Testis (tissue), 3 donors: Measurements from ENCODE around the gene FOXQ1. TPM values are rescaled to one million over a fixed set of nuclear protein-coding genes. Genes with fewer than 3 reads are reported as not detected.

Source experiments
- DNase-seq: peaks from one replicate; pipeline ENCODE4 v3.0.0-alpha.2; 2019
- H3K27ac ChIP-seq, 2 donors: fragments of 200-600 bp; sonication (generic); one replicate each; pipeline ENCODE4 v1.5.1; 2019
- H3K27me3 ChIP-seq: fragments of 200-600 bp; sonication (generic); one replicate; pipeline ENCODE4 v1.5.1; 2019
- H3K36me3 ChIP-seq: fragments of 200-600 bp; sonication (generic); one replicate; pipeline ENCODE4 v1.5.1; 2017; ENCODE audit warnings: low read depth; ENCODE audit errors: missing control alignments
- H3K4me1 ChIP-seq: fragments of 200-600 bp; sonication (generic); one replicate; pipeline ENCODE4 v1.5.1; 2019
- H3K4me3 ChIP-seq, 2 donors: fragments of 200-600 bp; sonication (generic); one replicate each; pipeline ENCODE4 v1.5.1; 2017 to 2019
- H3K9me3 ChIP-seq: fragments of 200-600 bp; sonication (generic); one replicate; pipeline ENCODE4 v1.5.1; 2017
- POLR2A ChIP-seq: fragments of 450-650 bp; IDR thresholded peaks from one replicate; pipeline ENCODE4 v1.6.1; 2017; ENCODE audit warnings: antibody characterized with exemption, mild to moderate bottlenecking, moderate library complexity
- WGBS, 2 donors: methylation state at CpG; one replicate each; pipeline ENCODE4 v1.1.5; 2018; 5-methylcytosine and 5-hydroxymethylcytosine counted together
- intact Hi-C: fragments of 100-400 bp; cut with DNase I; formaldehyde crosslinking; loops from one replicate; pipeline ENCODE4 v1.15.1; 2023; ENCODE audit warnings: low total_unique reads
- polyA plus RNA-seq: library from polyadenylated mRNA; stranded (reverse); fragments of 350-450 nt; fragmentation: Illumina TruSeq; extraction: RNeasy Lipid Tissue Mini Kit (QIAGEN cat#74804); gene quantifications from one replicate; pipeline ENCODE4 v1.2.3, GENCODE V29; 2014; ENCODE audit warnings: low read depth, low replicate concordance; ENCODE audit not compliant: insufficient read depth
- total RNA-seq, 2 donors: library from RNA; depleted of rRNA; stranded (reverse); fragments of >200 nt; gene quantifications; one replicate each; pipeline ENCODE4 v1.2.3, GENCODE V29; 2016
- TF ChIP-seq, protein P1 (sequence below), 3 experiments: fragments of 450-650 bp in 2 of 3; fragments of 200-600 bp in 1 of 3; sonication (generic) in 1 of 3; IDR thresholded peaks; one replicate each; pipeline ENCODE4 v1.5.1; 2016 to 2019; ENCODE audit warnings: antibody characterized with exemption in 3 of 3, mild to moderate bottlenecking in 2 of 3, moderate library complexity in 1 of 3

Gene FOXQ1
- total and polyA plus RNA-seq, 3 donors from 2014 or later: 0.53 to 1.7 (median 1.7) TPM

DNA sequence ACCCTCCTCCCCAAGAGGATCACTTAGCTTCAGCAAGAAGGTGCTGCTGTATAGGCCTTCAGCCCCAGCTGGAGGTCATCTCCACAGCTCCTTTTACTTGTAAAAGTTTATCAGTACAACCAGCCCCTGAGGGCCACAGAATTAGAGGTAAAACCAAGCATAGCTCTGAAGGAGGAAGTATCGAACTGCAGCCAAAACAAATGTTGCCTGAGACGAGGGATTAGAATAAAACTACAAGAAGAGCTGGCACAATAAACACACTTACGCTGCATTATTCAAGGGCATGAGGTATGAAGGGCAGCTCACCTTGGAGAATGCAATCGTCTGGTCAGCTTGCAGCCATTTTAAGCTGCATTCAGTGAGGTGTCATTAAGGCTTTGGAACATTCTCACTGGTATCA lies 21.1 kb upstream of the FOXQ1 start:
- WGBS, 2 donors: 77 to 81% methylated on average over 4 of the region's 4 CpGs
- Histone ChIP-seq H3K9me3 (no peaks in the 10 kb centered on the region), H3K27ac (no peak overlapping the region), H3K27me3 (no peaks in the 10 kb centered on the region), H3K36me3 (no peaks in the 10 kb centered on the region), H3K4me3 (no peak overlapping the region), H3K4me1 (no peaks in the 10 kb centered on the region)
- TF ChIP-seq POLR2A: no peak
- TF ChIP-seq, protein P1, sequence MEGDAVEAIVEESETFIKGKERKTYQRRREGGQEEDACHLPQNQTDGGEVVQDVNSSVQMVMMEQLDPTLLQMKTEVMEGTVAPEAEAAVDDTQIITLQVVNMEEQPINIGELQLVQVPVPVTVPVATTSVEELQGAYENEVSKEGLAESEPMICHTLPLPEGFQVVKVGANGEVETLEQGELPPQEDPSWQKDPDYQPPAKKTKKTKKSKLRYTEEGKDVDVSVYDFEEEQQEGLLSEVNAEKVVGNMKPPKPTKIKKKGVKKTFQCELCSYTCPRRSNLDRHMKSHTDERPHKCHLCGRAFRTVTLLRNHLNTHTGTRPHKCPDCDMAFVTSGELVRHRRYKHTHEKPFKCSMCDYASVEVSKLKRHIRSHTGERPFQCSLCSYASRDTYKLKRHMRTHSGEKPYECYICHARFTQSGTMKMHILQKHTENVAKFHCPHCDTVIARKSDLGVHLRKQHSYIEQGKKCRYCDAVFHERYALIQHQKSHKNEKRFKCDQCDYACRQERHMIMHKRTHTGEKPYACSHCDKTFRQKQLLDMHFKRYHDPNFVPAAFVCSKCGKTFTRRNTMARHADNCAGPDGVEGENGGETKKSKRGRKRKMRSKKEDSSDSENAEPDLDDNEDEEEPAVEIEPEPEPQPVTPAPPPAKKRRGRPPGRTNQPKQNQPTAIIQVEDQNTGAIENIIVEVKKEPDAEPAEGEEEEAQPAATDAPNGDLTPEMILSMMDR (IDR thresholded peaks at IDR 0.05): no peak
- intact Hi-C loops: no loop called here
- DNase-seq: no peak

DNA sequence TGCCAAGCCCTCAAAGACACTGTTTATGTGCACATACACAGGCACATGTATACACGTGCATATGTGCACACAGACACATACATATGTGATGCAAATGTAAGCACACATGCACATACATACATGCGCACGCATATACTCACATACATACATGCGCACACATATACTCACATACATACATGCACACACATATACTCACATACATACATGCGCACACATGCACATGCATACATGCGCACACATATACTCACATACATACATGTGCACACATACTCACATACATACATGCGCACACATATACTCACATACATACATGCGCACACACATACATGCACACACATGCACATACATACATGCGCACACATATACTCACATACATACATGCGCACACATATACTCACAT lies 20.5 kb upstream of the FOXQ1 start:
- no peak for DNase-seq
- Histone ChIP-seq H3K9me3 (no peaks in the 10 kb centered on the region), H3K27ac (no peak overlapping the region), H3K4me3 (no peak overlapping the region), H3K4me1 (no peaks in the 10 kb centered on the region), H3K27me3 (no peaks in the 10 kb centered on the region), H3K36me3 (no peaks in the 10 kb centered on the region)
- intact Hi-C loops: no loop called here
- TF ChIP-seq POLR2A: no peak
- TF ChIP-seq, protein P1 (IDR thresholded peaks at IDR 0.05): no peak
- WGBS, 2 donors: 86 to 88% methylated on average over 10 of the region's 10 CpGs

DNA sequence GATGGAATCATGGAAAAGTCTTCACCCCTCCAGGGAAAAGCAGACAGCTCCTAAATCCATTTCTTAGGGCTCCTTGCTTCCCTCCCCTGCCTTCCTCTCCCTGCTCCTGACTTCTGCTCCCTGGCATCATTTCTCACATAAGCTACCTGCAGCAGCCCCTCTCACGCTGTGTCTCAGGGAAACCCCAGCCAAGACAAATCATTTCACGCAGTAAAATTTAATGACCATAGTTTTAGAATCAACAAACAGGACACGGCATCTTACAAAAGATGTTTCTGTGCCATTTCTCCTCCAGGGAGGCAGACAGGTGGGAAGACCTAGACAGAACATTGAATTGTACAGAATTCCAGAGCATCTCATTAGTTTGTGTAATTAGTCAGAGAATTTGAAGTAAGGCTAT lies 16.5 kb upstream of the FOXQ1 start:
- Histone ChIP-seq H3K27me3 (no peaks in the 10 kb centered on the region), H3K27ac (no peak overlapping the region), H3K4me3 (no peak overlapping the region), H3K36me3 (no peaks in the 10 kb centered on the region), H3K9me3 (no peaks in the 10 kb centered on the region), H3K4me1 (no peaks in the 10 kb centered on the region)
- TF ChIP-seq POLR2A: no peak
- TF ChIP-seq, protein P1 (IDR thresholded peaks at IDR 0.05): no peak
- 82 to 85% methylated on average over 3 of the region's 3 CpGs for WGBS, 2 donors
- no peak for DNase-seq
- intact Hi-C loops: no loop called here

DNA sequence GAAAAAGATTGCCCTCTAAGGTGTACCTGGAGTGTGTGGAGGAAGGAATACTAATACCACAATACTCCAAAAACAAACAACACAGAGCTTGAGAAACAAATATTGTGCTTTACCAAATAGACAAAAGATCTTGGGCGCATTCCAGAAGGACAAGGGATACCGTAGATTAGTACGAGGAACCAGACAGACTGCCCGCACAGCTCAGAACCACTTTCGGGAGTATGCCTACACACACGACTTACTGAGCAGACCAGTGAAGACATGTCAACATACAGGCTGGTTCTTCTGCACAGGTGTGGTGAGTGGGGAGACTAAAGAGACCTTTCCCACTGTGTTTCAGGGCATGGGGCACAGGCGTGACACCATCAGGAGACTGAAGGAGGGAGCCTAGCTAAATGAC lies 15.8 kb upstream of the FOXQ1 start:
- intact Hi-C loops: no loop called here
- WGBS, 2 donors: 83 to 87% methylated on average over 7 of the region's 7 CpGs
- H3K4me3 ChIP-seq: no peak overlapping the region
- no peaks in the 10 kb centered on the region for H3K4me1 ChIP-seq
- DNase-seq: no peak
- no peaks in the 10 kb centered on the region for H3K27me3 ChIP-seq
- H3K36me3 ChIP-seq: no peaks in the 10 kb centered on the region
- H3K27ac ChIP-seq: no peak overlapping the region
- TF ChIP-seq, protein P1 (IDR thresholded peaks at IDR 0.05): no peak
- no peak for TF ChIP-seq POLR2A
- H3K9me3 ChIP-seq: no peaks in the 10 kb centered on the region

DNA sequence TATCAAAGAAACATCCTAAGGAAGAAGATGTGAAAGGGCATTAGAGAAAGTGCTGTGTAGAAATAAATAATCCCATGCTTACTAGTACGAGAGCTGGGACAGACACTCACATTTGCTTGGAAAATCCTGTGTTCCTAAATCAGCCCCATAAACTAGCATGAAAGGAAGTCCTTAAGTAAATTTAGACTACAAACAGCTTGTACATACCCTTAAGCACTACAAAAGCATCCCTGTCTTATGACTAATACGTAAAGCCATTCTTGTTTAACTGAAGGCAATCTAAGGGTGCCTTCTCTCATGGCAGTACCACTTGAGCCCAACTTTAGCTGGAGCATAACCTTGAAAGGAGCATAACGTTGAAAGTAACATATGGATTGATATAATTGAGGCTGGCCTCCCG lies 15.4 kb upstream of the FOXQ1 start:
- Histone ChIP-seq H3K27me3 (no peaks in the 10 kb centered on the region), H3K27ac (no peak overlapping the region), H3K4me1 (no peaks in the 10 kb centered on the region), H3K36me3 (no peaks in the 10 kb centered on the region), H3K9me3 (no peaks in the 10 kb centered on the region), H3K4me3 (no peak overlapping the region)
- intact Hi-C loops: no loop called here
- TF ChIP-seq, protein P1 (IDR thresholded peaks at IDR 0.05): no peak
- no peak for TF ChIP-seq POLR2A
- WGBS, 2 donors: 71% methylated on average over 4 of the region's 4 CpGs
- no peak for DNase-seq
